K562 (cell line): Measurements from ENCODE around the gene RHOBTB3. TPM values are rescaled to one million over a fixed set of nuclear protein-coding genes. Genes with fewer than 3 reads are reported as not detected.
A peak's percentile ranks its signal among the peaks of the same experiment; 100 is the strongest.

Source experiments
- ATAC-seq: fragments of 200-7000 bp; cut with Tn5 transposase; 3 replicates; pipeline ENCODE4 v1.9.1; 2020; ENCODE audit warnings: moderate library complexity
- BruUV-seq: library from RNA; stranded (reverse); fragments of 400-500 nt; replicated peaks from 2 replicates; lab custom pipeline; 2021; lab: Mats Ljungman, UMichigan
- CTCF ChIA-PET: fragments of 300-600 bp; formaldehyde crosslinking; extraction: SDS; loops from one replicate; lab custom pipeline; 2021; ENCODE audit warnings: low intra/inter-chr PET ratio; lab: Yijun Ruan, JAX
- POLR2A ChIA-PET: fragments of 300-600, 350-650 bp; sonication (Branson Sonifier 250); formaldehyde crosslinking; extraction: SDS; loops from one replicate; lab custom pipeline; 2021; ENCODE audit warnings: antibody characterized with exemption, inconsistent platforms; lab: Yijun Ruan, JAX
- DNase-seq, 4 experiments: peaks; one replicate each; pipeline versions ENCODE4 v3.0.0 to v3.0.0-alpha.2; 2011 to 2018; ENCODE audit warnings: low spot score in 3 of 4, mixed read lengths in 3 of 4; ENCODE audit errors: extremely low read depth in 1 of 4
- FAIRE-seq: peaks from 2 replicates; lab custom pipeline; 2011; peaks lifted over from hg19 to GRCh38; lab: Jason Lieb, UNC
- H2AFZ ChIP-seq: 2 replicates; pipeline ENCODE4 v1.6.0; 2011; ENCODE audit warnings: low read depth, low read length, control low read depth, inconsistent platforms
- H3K27ac ChIP-seq: fragments of 200-600 bp; 3 replicates; pipeline ENCODE4 v1.8.0; 2011; ENCODE audit warnings: low read depth, mild to moderate bottlenecking, control low read depth, inconsistent platforms, low read length, moderate library complexity, mixed read lengths; ENCODE audit errors: extremely low read depth
- H3K27me3 ChIP-seq, 2 experiments: fragments of 300-600 bp in 1 of 2; 2 replicates in 1 of 2; 3 replicates in 1 of 2; pipeline versions ENCODE4 v1.6.0 to v1.8.0; 2011; ENCODE audit warnings: inconsistent platforms in 2 of 2, low read length in 2 of 2, mild to moderate bottlenecking in 1 of 2, mixed read lengths in 1 of 2, moderate library complexity in 1 of 2; ENCODE audit not compliant: control insufficient read depth in 2 of 2, insufficient read depth in 2 of 2
- H3K36me3 ChIP-seq: fragments of 300-600 bp; 3 replicates; pipeline ENCODE4 v1.8.0; 2011; ENCODE audit warnings: mild to moderate bottlenecking, low read length, inconsistent platforms; ENCODE audit not compliant: control insufficient read depth, insufficient read depth
- H3K4me1 ChIP-seq, 2 experiments: fragments of 200-600 bp in 1 of 2; replicated peaks in 1 of 2; 2 replicates in 1 of 2; 3 replicates in 1 of 2; pipeline versions ENCODE4 v1.5.1 to v1.8.0; 2011; ENCODE audit warnings: inconsistent platforms in 2 of 2, low read length in 2 of 2, mild to moderate bottlenecking in 1 of 2, mixed read lengths in 1 of 2, moderate library complexity in 1 of 2; ENCODE audit not compliant: control insufficient read depth in 2 of 2, insufficient read depth in 2 of 2
- H3K4me2 ChIP-seq: 2 replicates; pipeline ENCODE4 v1.6.1; 2011; ENCODE audit warnings: low read length, control low read depth, inconsistent platforms, mixed read lengths; ENCODE audit not compliant: insufficient read depth
- H3K4me3 ChIP-seq: fragments of 200-600 bp; sonication (generic), shearing (Covaris generic); 2 replicates; pipeline ENCODE4 v1.5.1; 2016; ENCODE audit warnings: control low read depth, inconsistent platforms
- H3K79me2 ChIP-seq: fragments of 200-600 bp; 3 replicates; pipeline ENCODE4 v1.8.0; 2011; ENCODE audit warnings: low read length, inconsistent platforms; ENCODE audit not compliant: control insufficient read depth, insufficient read depth
- H3K9ac ChIP-seq, 2 experiments: 2 replicates each; pipeline versions ENCODE4 v1.6.0 to v1.6.1; 2011; ENCODE audit warnings: low read depth in 2 of 2, low read length in 2 of 2, control low read depth in 1 of 2, inconsistent platforms in 1 of 2, mild to moderate bottlenecking in 1 of 2, mixed read lengths in 1 of 2; ENCODE audit not compliant: insufficient read depth in 1 of 2
- H3K9me1 ChIP-seq: one replicate; pipeline ENCODE4 v1.6.0; 2011; ENCODE audit warnings: inconsistent platforms, mild to moderate bottlenecking, low read length, moderate library complexity; ENCODE audit not compliant: control insufficient read depth, insufficient read depth
- H3K9me3 ChIP-seq: replicated peaks from 2 replicates; pipeline ENCODE4 v1.5.1; 2011; ENCODE audit warnings: low read depth, low read length, inconsistent platforms; ENCODE audit not compliant: control insufficient read depth, insufficient read depth
- H4K20me1 ChIP-seq: replicated peaks from 2 replicates; pipeline ENCODE4 v1.6.1; 2011; ENCODE audit warnings: low read length, inconsistent platforms, mixed read lengths; ENCODE audit not compliant: control insufficient read depth, insufficient read depth
- CTCF ChIP-seq, 3 experiments: IDR thresholded peaks in 2 of 3; conservative IDR thresholded peaks in 1 of 3; 2 replicates each; pipeline ENCODE4 v1.5.1; 2011 to 2012; ENCODE audit warnings: low read length in 3 of 3, mild to moderate bottlenecking in 3 of 3, control low read depth in 2 of 3, improper control_type of control experiment in 1 of 3, inconsistent platforms in 1 of 3, low read depth in 1 of 3, mixed read lengths in 1 of 3, moderate library complexity in 1 of 3; ENCODE audit not compliant: insufficient read depth in 2 of 3
- GATA2 ChIP-seq: sonication (generic); formaldehyde crosslinking; IDR thresholded peaks from 2 replicates; pipeline ENCODE4 v1.4.0; 2020; ENCODE audit warnings: mild to moderate bottlenecking, missing genetic modification reagents
- KDM5B ChIP-seq: fragments of 200-600 bp; sonication (generic); IDR thresholded peaks from 2 replicates; pipeline ENCODE4 v1.6.1; 2012; ENCODE audit warnings: low read depth, mild to moderate bottlenecking, moderate library complexity, low read length, control low read depth, inconsistent platforms; ENCODE audit not compliant: insufficient replicate concordance
- NBN ChIP-seq: fragments of 450-650 bp; IDR thresholded peaks from 2 replicates; pipeline ENCODE4 v1.6.1; 2016; ENCODE audit warnings: low read depth, mild to moderate bottlenecking
- POLR2AphosphoS2 ChIP-seq: IDR thresholded peaks from 2 replicates; pipeline ENCODE4 v1.6.1; 2012; ENCODE audit warnings: low read length, improper control_type of control experiment
- REST ChIP-seq, 2 experiments: fragments of 450-650 bp; formaldehyde crosslinking in 1 of 2; IDR thresholded peaks; 2 replicates each; pipeline versions ENCODE4 v1.4.0 to v1.6.1; 2014 to 2020; ENCODE audit warnings: mild to moderate bottlenecking in 2 of 2, borderline replicate concordance in 1 of 2, low read depth in 1 of 2
- SMC3 ChIP-seq: conservative IDR thresholded peaks from 2 replicates; pipeline ENCODE4 v1.6.1; 2011; ENCODE audit warnings: low read depth, low read length, improper control_type of control experiment; ENCODE audit not compliant: insufficient read depth
- TOE1 ChIP-seq, 2 experiments: fragments of 450-650 bp in 1 of 2; sonication (generic) in 1 of 2; formaldehyde crosslinking in 1 of 2; IDR thresholded peaks; 2 replicates each; pipeline versions ENCODE4 v1.7.1 to v1.8.0; 2016 to 2022; ENCODE audit warnings: borderline replicate concordance in 2 of 2, mild to moderate bottlenecking in 2 of 2, antibody characterized with exemption in 1 of 2, inconsistent platforms in 1 of 2, low read depth in 1 of 2, missing genetic modification reagents in 1 of 2, moderate library complexity in 1 of 2
- ZNF24 ChIP-seq: fragments of 450-650 bp; IDR thresholded peaks from 2 replicates; pipeline ENCODE4 v1.6.1; 2016
- WGBS: fragments of 100-300 bp; shearing (Covaris generic); methylation state at CpG from one replicate; pipeline ENCODE4 v1.1.6; 2016; ENCODE audit warnings: low coverage, mixed read lengths; ENCODE audit not compliant: insufficient coverage; ENCODE audit errors: missing lambda C conversion rate; 5-methylcytosine and 5-hydroxymethylcytosine counted together
- in situ Hi-C: fragments of 300-500 bp; cut with MboI; formaldehyde crosslinking; loops from 4 replicates; pipeline ENCODE4 v1.15.0; 2018; ENCODE audit warnings: inconsistent platforms, mixed read lengths
- intact Hi-C: fragments of 100-400 bp; cut with micrococcal nuclease; formaldehyde crosslinking; loops from 2 replicates; pipeline ENCODE4 v1.14.2; 2022
- polyA plus RNA-seq, 8 experiments: library from polyadenylated mRNA; depleted of rRNA in 4 of 8; stranded (reverse) in 5 of 8; unstranded in 3 of 8; fragments of >200 nt; fragmentation: Nextera tagmentation in 2 of 8; fragmentation: Illumina TruSeq in 1 of 8; extraction: Ambion mirVana in 2 of 8; extraction: Trizol in 1 of 8; gene quantifications; 2 replicates each; pipeline versions ENCODE4 v1.2.1 to v1.2.3, GENCODE V29; 2011 to 2014; ENCODE audit warnings: inconsistent platforms in 1 of 8, missing spikeins in 1 of 8
- total RNA-seq, 7 experiments: library from RNA; depleted of rRNA in 6 of 7; stranded (reverse); fragments of >200 nt in 6 of 7; fragmentation: Illumina TruSeq in 2 of 7; extraction: Trizol in 2 of 7; gene quantifications; 2 replicates each; pipeline versions ENCODE4 v1.2.1 to v1.2.3, GENCODE V29; 2011 to 2021; ENCODE audit warnings: low replicate concordance in 1 of 7

The RHOBTB3 gene
- total and polyA plus RNA-seq, 9 of the 15 experiments (the other 6 are each of a cell fraction or from before 2014, with no cell fraction given) = 39.7 to 143 (median 115) TPM

GRCh38 chr5:95781101-95781583 lies 50.0 kb downstream of the RHOBTB3 start:
- ChIA-PET POLR2A (interaction anchor here (0.5 to 1.4 kb wide), 9 partner anchors 9 to 149 kb away, joined by 3 to 7 read pairs (median 3); no protein-coding TSS in a partner anchor), CTCF (interaction anchor here (0.6 to 4.3 kb wide), 8 partner anchors 12 to 556 kb away, joined by 3 to 63 read pairs (median 5); no protein-coding TSS in a partner anchor)
- no peak overlapping the region for H2AFZ ChIP-seq
- ATAC-seq (peak; percentile 97), DNase-seq (peak in 3 of 4 experiments; percentile 35 to 79 (median 59)), FAIRE-seq (peak; percentile 69)
- H3K9me1 ChIP-seq = no peaks in the 10 kb centered on the region
- 57% methylated on average over 4 of the region's 4 CpGs for WGBS
- no peaks in the 10 kb centered on the region; a peak in 1 of 5 replicates for H3K4me1 ChIP-seq
- H3K4me2 ChIP-seq = no peak overlapping the region
- intact Hi-C loops (loop anchor here (1.0 to 10.0 kb wide), 5 partner anchors 62 to 556 kb away; partner anchors contain the start of genes MCTP1 and RFESD), in situ Hi-C loops (no loop called here)
- H3K27me3 ChIP-seq = no peaks in the 10 kb centered on the region
- H3K9ac ChIP-seq = no peak overlapping the region
- H4K20me1 ChIP-seq = no peaks in the 10 kb centered on the region
- BruUV-seq = no TSS peak
- no peak overlapping the region for H3K4me3 ChIP-seq
- H3K9me3 ChIP-seq = no peaks in the 10 kb centered on the region
- peaks cover 2% of the 10 kb centered on the region; the same call in 1 of the 3 replicates for H3K79me2 ChIP-seq
- peaks cover 87% of the 10 kb centered on the region for H3K36me3 ChIP-seq
- no peak overlapping the region for H3K27ac ChIP-seq
- 0 out of 2 replicates have a peak, but pooled peaks have one; percentile 14 for TF ChIP-seq ZNF24
- no peak for TF ChIP-seq GATA2 (CRISPR knock-in tag)
- no peak for TF ChIP-seq KDM5B
- 0 out of 2 replicates have a peak, but pooled peaks have one; percentile 39 for TF ChIP-seq NBN
- TF ChIP-seq SMC3 = peak; percentile 85
- peak; percentile 52; the same call in 1 of the 2 replicates for TF ChIP-seq POLR2AphosphoS2
- TF ChIP-seq CTCF (IDR thresholded peaks at IDR 0.05 in 2 of 3, conservative IDR thresholded peaks at IDR 0.05 in 1 of 3; ENCODE audit: insufficient read depth in 2 of 3, low read depth in 1 of 3, low read length in 3 of 3) = peak; percentile 84 to 97 (median 92)
- peak; percentile 87 for TF ChIP-seq REST (IDR thresholded peaks at IDR 0.05; ENCODE audit: borderline replicate concordance)
- TF ChIP-seq REST (CRISPR knock-in tag; IDR thresholded peaks at IDR 0.05; ENCODE audit: low read depth) = no peak
- TF ChIP-seq TOE1 (IDR thresholded peaks at IDR 0.05; ENCODE audit: borderline replicate concordance) = peak; percentile 48; the same call in 1 of the 2 replicates
- TF ChIP-seq TOE1 (CRISPR knock-in tag; IDR thresholded peaks at IDR 0.05; ENCODE audit: borderline replicate concordance, low read depth) = no peak
